Measurements from ENCODE around the gene ABCA12. TPM values are rescaled to one million over a fixed set of nuclear protein-coding genes. Genes with fewer than 3 reads are reported as not detected.

The ABCA12 gene
- total RNA-seq, 4 donors from 2014 or later, result 0.16 to 0.25 TPM; not detected in 2

GRCh38 chr2:214985619-214986018, 152.8 kb downstream of the ABCA12 start:
- H3K4me3 ChIP-seq, result no peak overlapping the region

GRCh38 chr2:214966420-214966819, 172.0 kb downstream of the ABCA12 start:
- WGBS, 2 donors (ENCODE audit: low coverage in 1 of 2), result 56 to 76% methylated on average over 5 of the region's 5 CpGs
- Histone ChIP-seq H3K9me3 (peaks cover 0 to 13% (median 0%) of the 10 kb centered on the region in 3 donors), H3K4me1 (no peaks in the 10 kb centered on the region), H3K4me3 (no peak overlapping the region), H3K36me3 (no peaks in the 10 kb centered on the region), H3K27me3 (no peaks in the 10 kb centered on the region), H3K27ac (no peak overlapping the region)
- TF ChIP-seq POLR2A (IDR thresholded peaks at IDR 0.05) (no peak), CTCF (IDR thresholded peaks at IDR 0.05) (no peak), POLR2AphosphoS5 (IDR thresholded peaks at IDR 0.05) (no peak), EP300 (IDR thresholded peaks at IDR 0.05) (no peak)
- no peak for ATAC-seq

More at GRCh38 chr2:214985619-214986018, 152.8 kb downstream of the ABCA12 start:
- no peak overlapping the region for H3K27ac ChIP-seq
- TF ChIP-seq CTCF (IDR thresholded peaks at IDR 0.05) (no peak), POLR2A (IDR thresholded peaks at IDR 0.05) (no peak), POLR2AphosphoS5 (IDR thresholded peaks at IDR 0.05) (no peak), EP300 (IDR thresholded peaks at IDR 0.05) (no peak)
- no peaks in the 10 kb centered on the region for H3K9me3 ChIP-seq
- ATAC-seq, result no peak
- no peaks in the 10 kb centered on the region for H3K27me3 ChIP-seq
- H3K4me1 ChIP-seq, result no peaks in the 10 kb centered on the region
- WGBS, 2 donors (ENCODE audit: low coverage in 1 of 2), result 22 to 35% methylated on average over 3 of the region's 3 CpGs
- no peaks in the 10 kb centered on the region for H3K36me3 ChIP-seq

DNA sequence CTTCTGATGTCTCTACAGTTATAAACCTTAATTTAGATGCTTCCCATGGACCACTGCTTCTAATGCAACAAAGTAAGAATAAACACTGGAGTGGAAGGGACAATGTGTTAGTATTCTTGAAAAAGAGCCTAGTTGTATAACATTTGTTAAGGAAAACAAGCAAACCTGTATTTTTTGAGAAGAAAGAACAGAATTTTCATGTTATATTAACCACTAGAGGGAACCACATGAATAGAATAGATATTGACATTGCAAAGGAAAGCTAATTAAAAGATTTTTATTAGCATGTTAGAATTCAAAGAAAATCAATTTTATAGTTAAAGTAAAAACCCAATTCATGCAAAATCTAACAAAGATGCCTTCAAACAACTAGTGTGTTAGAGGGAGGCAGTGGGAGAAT, 177.7 kb downstream of the ABCA12 start:
- no peak overlapping the region for H3K4me3 ChIP-seq
- ATAC-seq, result no peak
- H3K27ac ChIP-seq, result no peak overlapping the region
- no peak for TF ChIP-seq CTCF (IDR thresholded peaks at IDR 0.05)
- TF ChIP-seq POLR2AphosphoS5 (IDR thresholded peaks at IDR 0.05), result no peak
- TF ChIP-seq EP300 (IDR thresholded peaks at IDR 0.05), result no peak
- TF ChIP-seq POLR2A (IDR thresholded peaks at IDR 0.05), result no peak
- H3K27me3 ChIP-seq, result no peaks in the 10 kb centered on the region
- no peaks in the 10 kb centered on the region for H3K4me1 ChIP-seq
- H3K36me3 ChIP-seq, result no peaks in the 10 kb centered on the region
- peaks cover 0 to 13% (median 0%) of the 10 kb centered on the region in 3 donors for H3K9me3 ChIP-seq

DNA sequence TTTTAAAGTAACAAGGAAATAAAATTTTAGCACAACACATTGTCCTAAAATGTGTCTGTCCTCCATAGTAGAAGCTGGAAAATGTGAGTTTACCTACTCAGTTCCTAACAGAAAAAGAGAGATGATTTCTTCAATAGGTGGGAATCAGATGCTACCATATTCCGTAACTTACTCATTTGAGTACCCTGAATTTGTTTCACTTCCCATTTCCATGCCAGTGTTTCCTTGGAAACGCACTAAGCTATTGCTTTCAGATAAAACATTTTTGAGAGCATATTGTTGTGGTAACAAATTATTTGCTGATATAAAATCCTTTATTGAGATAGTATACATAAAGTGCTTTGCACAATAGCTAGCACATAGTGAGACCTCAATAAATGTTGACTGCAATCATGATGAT, 191.5 kb downstream of the ABCA12 start:
- no peaks in the 10 kb centered on the region for H3K36me3 ChIP-seq
- no peak overlapping the region for H3K4me3 ChIP-seq
- H3K4me1 ChIP-seq, result no peaks in the 10 kb centered on the region
- TF ChIP-seq POLR2AphosphoS5 (IDR thresholded peaks at IDR 0.05) (no peak), CTCF (IDR thresholded peaks at IDR 0.05) (no peak), EP300 (IDR thresholded peaks at IDR 0.05) (no peak), POLR2A (IDR thresholded peaks at IDR 0.05) (no peak)
- ATAC-seq, result no peak
- no peak overlapping the region for H3K27ac ChIP-seq
- no peaks in the 10 kb centered on the region for H3K27me3 ChIP-seq
- no peaks in the 10 kb centered on the region for H3K9me3 ChIP-seq
- 74 to 86% methylated on average over 2 of the region's 2 CpGs for WGBS, 2 donors (ENCODE audit: low coverage in 1 of 2)

GRCh38 chr2:214934006-214934405, 204.4 kb downstream of the ABCA12 start:
- H3K27me3 ChIP-seq, result no peaks in the 10 kb centered on the region
- WGBS, 2 donors (ENCODE audit: low coverage in 1 of 2), result 74 to 78% methylated on average over 3 to 4 of the region's 4 CpGs
- no peaks in the 10 kb centered on the region for H3K36me3 ChIP-seq
- no peak overlapping the region for H3K4me3 ChIP-seq
- no peaks in the 10 kb centered on the region for H3K4me1 ChIP-seq
- H3K27ac ChIP-seq, result no peak overlapping the region
- no peaks in the 10 kb centered on the region for H3K9me3 ChIP-seq
- TF ChIP-seq POLR2A (IDR thresholded peaks at IDR 0.05) (no peak), EP300 (IDR thresholded peaks at IDR 0.05) (no peak), POLR2AphosphoS5 (IDR thresholded peaks at IDR 0.05) (no peak), CTCF (IDR thresholded peaks at IDR 0.05) (no peak)
- ATAC-seq, result no peak

Data from gastroesophageal sphincter (tissue), 4 donors.